Omental fat pad (tissue), 4 donors: ENCODE data around the gene DUSP16. TPM values are rescaled to one million over a fixed set of nuclear protein-coding genes. Genes with fewer than 3 reads are reported as not detected.

Experiments used
- ATAC-seq: fragments of 150-250 bp; one replicate; pipeline ENCODE4 v1.9.1; 2016; ENCODE audit warnings: mild to moderate bottlenecking, moderate library complexity; ENCODE audit not compliant: low FRiP score
- DNase-seq: peaks from one replicate; pipeline ENCODE4 v3.0.0-alpha.2; 2019; ENCODE audit warnings: low spot score
- CTCF ChIP-seq, 3 donors: fragments of 450-650 bp; IDR thresholded peaks; one replicate each; pipeline ENCODE4 v1.5.1; 2016 to 2017; ENCODE audit warnings: antibody characterized with exemption in 3 of 3, mild to moderate bottlenecking in 3 of 3, moderate library complexity in 2 of 3
- total RNA-seq, 4 donors: library from RNA; depleted of rRNA; stranded (reverse); fragments of >200 nt; gene quantifications; one replicate each; pipeline ENCODE4 v1.1.0, GENCODE V29; 2016

DUSP16 gene
- total RNA-seq, 4 donors from 2014 or later: 18.2 to 29.6 (median 18.7) TPM

- ATAC-seq: no peak
- no peak for DNase-seq
- TF ChIP-seq CTCF (IDR thresholded peaks at IDR 0.05): no peak
Measured at GRCh38 chr12:12441843-12442461, 120.7 kb downstream of the DUSP16 start.

GRCh38 chr12:12441429-12441807 lies 121.2 kb downstream of the DUSP16 start:
- no peak for DNase-seq
- no peak for ATAC-seq
- TF ChIP-seq CTCF (IDR thresholded peaks at IDR 0.05): no peak

DNA sequence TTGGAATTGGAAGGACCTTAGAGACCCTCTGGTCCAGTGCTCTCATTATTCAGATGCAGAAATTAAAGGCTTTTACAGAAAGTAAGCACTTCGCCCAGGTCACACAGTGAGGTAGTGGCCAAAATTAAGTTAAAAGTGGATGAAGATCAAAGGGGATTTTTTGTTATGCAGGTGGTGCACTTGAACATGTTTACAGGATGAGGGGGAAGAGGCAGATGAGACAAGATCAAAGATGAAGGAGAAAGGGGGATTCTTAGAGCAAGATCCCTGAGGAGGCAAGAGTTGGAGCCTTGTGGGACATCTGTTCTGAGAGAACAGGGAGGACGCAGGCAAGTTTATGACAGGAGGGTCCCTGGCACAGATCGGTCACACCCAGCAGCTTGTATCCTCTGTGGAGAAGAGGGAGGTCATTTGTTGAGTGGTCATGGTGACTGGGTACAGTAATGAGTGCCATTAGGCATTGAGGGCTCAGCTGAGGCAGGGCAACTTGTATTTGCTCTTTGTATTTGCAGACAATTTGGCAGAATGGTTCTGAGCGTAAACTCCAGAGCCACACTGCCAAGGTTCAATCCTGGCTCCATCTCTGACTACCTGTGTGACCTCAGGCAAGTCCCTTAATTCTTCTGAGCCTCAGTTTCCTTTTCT lies 121.8 kb downstream of the DUSP16 start:
- TF ChIP-seq CTCF (IDR thresholded peaks at IDR 0.05): no peak
- DNase-seq: no peak
- no peak for ATAC-seq

DNA sequence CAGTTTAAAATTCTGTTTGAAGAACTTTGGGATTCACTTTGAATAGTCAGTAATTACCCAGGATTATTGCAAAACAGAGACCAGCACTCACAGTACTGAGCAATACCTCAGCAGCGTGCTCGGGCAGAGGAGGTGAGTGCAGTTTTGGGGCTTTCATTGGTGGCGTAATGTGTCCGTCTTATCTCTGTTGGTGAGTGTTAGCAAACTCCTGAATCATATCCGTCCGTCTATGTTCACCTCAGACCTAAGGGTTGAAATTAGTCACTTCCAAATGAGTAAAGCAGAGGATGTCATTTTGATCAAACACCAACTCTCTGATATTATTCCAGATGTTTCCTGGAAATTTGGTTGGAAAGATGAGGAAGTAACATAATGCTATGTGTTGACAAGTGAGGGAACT lies 123.0 kb downstream of the DUSP16 start:
- DNase-seq (no peak), ATAC-seq (peak; percentile 83)
- TF ChIP-seq CTCF (IDR thresholded peaks at IDR 0.05): no peak

- TF ChIP-seq CTCF (IDR thresholded peaks at IDR 0.05): no peak
- no peak for ATAC-seq
- DNase-seq: no peak
Measured at GRCh38 chr12:12436831-12437345, 125.8 kb downstream of the DUSP16 start.

DNA sequence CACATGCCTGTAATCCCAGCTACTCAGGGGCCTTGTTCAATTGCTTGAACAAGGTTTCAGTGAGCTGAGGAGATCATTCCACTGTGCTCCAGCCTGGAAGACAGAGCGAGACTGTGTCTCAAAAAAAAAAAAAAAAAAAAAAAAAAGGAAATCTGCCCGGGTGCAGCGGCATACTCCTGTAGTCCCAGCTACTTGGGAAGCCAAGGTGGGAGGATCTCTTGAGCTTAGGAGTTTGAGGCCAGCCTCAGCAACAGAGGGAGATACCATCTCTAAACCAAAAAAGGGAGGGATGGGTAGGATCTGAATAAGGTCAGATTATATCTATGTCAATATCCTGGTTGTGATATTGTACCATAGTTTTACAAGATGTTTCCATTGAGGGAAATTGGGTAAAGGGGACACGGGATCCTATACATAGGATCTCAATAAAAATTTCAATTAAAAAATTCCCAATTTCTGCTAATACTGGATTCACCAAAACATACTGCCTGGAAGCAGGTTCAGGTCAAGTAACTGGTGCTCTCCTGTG lies 129.4 kb downstream of the DUSP16 start:
- TF ChIP-seq CTCF (IDR thresholded peaks at IDR 0.05): no peak
- DNase-seq (no peak), ATAC-seq (no peak)

- DNase-seq (no peak), ATAC-seq (no peak)
- no peak for TF ChIP-seq CTCF (IDR thresholded peaks at IDR 0.05)
Measured at GRCh38 chr12:12432364-12432763, 130.3 kb downstream of the DUSP16 start.
